GM23338 (cell line): ENCODE measurements around the gene RIPK4. TPM values are rescaled to one million over a fixed set of nuclear protein-coding genes. Genes with fewer than 3 reads are reported as not detected.

Experiments
- ATAC-seq: fragments of 200-7000 bp; cut with Tn5 transposase; 3 replicates; pipeline ENCODE4 v1.9.1; 2020
- DNase-seq: peaks from one replicate; pipeline ENCODE4 v3.0.0-alpha.2; 2015; ENCODE audit warnings: low spot score
- H2AFZ ChIP-seq: fragments of 200-600 bp; sonication (generic); 2 replicates; pipeline ENCODE4 v1.8.0; 2016; ENCODE audit warnings: antibody characterized with exemption, mild to moderate bottlenecking, moderate library complexity
- H3F3A ChIP-seq: fragments of 200-600 bp; sonication (generic); replicated peaks from 2 replicates; pipeline ENCODE4 v1.8.0; 2017; ENCODE audit warnings: antibody characterized with exemption, mixed run types, low read depth
- H3K27ac ChIP-seq: fragments of 200-600 bp; sonication (generic); 2 replicates; pipeline ENCODE4 v1.6.1; 2016; ENCODE audit warnings: low read depth
- H3K27me3 ChIP-seq: fragments of 200-600 bp; sonication (generic); 2 replicates; pipeline ENCODE4 v1.8.0; 2016; ENCODE audit warnings: mild to moderate bottlenecking, mixed run types, moderate library complexity; ENCODE audit not compliant: insufficient read depth
- H3K36me3 ChIP-seq: fragments of 200-600 bp; sonication (generic); 2 replicates; pipeline ENCODE4 v1.8.0; 2016; ENCODE audit warnings: mild to moderate bottlenecking; ENCODE audit not compliant: insufficient read depth
- H3K4me1 ChIP-seq: fragments of 200-600 bp; sonication (generic); 2 replicates; pipeline ENCODE4 v1.8.0; 2016; ENCODE audit warnings: mild to moderate bottlenecking, moderate library complexity; ENCODE audit not compliant: insufficient read depth
- H3K4me2 ChIP-seq: fragments of 200-600 bp; sonication (generic); 2 replicates; pipeline ENCODE4 v1.7.1; 2017; ENCODE audit warnings: mixed run types
- H3K4me3 ChIP-seq: fragments of 200-600 bp; sonication (generic); 2 replicates; pipeline ENCODE4 v1.6.1; 2016; ENCODE audit warnings: mixed run types
- H3K79me2 ChIP-seq: fragments of 200-600 bp; sonication (generic); replicated peaks from 2 replicates; pipeline ENCODE4 v1.8.0; 2017; ENCODE audit warnings: mild to moderate bottlenecking; ENCODE audit not compliant: insufficient read depth
- H3K9me2 ChIP-seq: fragments of 200-600 bp; sonication (generic); 2 replicates; pipeline ENCODE4 v1.8.0; 2017; ENCODE audit not compliant: insufficient read depth
- H4K20me1 ChIP-seq: fragments of 200-600 bp; sonication (generic); replicated peaks from 2 replicates; pipeline ENCODE4 v1.8.0; 2017; ENCODE audit warnings: mild to moderate bottlenecking; ENCODE audit not compliant: insufficient read depth
- H3K27ac Mint-ChIP-seq: 2 replicates; pipeline ENCODE4 v1.8.0; 2020; ENCODE audit warnings: inconsistent platforms, mild to moderate bottlenecking, moderate library complexity, mixed read lengths
- H3K27me3 Mint-ChIP-seq: 3 replicates; pipeline ENCODE4 v1.8.0; 2022; ENCODE audit warnings: low read depth, mild to moderate bottlenecking, moderate library complexity, mixed read lengths, inconsistent platforms; ENCODE audit not compliant: insufficient read depth, poor library complexity
- H3K36me3 Mint-ChIP-seq: 3 replicates; pipeline ENCODE4 v1.8.0; 2021; ENCODE audit warnings: low read depth, mild to moderate bottlenecking, inconsistent platforms, moderate library complexity, mixed read lengths
- H3K4me1 Mint-ChIP-seq: 3 replicates; pipeline ENCODE4 v1.8.0; 2020; ENCODE audit warnings: mild to moderate bottlenecking, inconsistent platforms, mixed read lengths
- H3K4me3 Mint-ChIP-seq: 3 replicates; pipeline ENCODE4 v1.8.0; 2021; ENCODE audit warnings: moderate library complexity, mild to moderate bottlenecking, inconsistent platforms, mixed read lengths
- H3K9me3 Mint-ChIP-seq: 3 replicates; pipeline ENCODE4 v1.8.0; 2020; ENCODE audit warnings: moderate library complexity, mild to moderate bottlenecking, inconsistent platforms, mixed read lengths
- CREB1 ChIP-seq: fragments of 250-450 bp; sonication (Bioruptor Pico); IDR thresholded peaks from 2 replicates; pipeline ENCODE4 v1.5.0; 2020; ENCODE audit warnings: low read depth, mild to moderate bottlenecking, moderate library complexity
- EZH2phosphoT487 ChIP-seq: fragments of 200-600 bp; sonication (generic); IDR thresholded peaks from one replicate; pipeline ENCODE4 v1.8.1; 2018; ENCODE audit warnings: antibody characterized with exemption; ENCODE audit not compliant: unreplicated experiment
- JUNB ChIP-seq: IDR thresholded peaks from one replicate; pipeline ENCODE4 v1.6.1; 2016; ENCODE audit warnings: antibody characterized with exemption; ENCODE audit not compliant: unreplicated experiment
- STAT1 ChIP-seq: IDR thresholded peaks from one replicate; pipeline ENCODE4 v1.6.1; 2016; ENCODE audit warnings: antibody characterized with exemption; ENCODE audit not compliant: unreplicated experiment
- ZNF114 ChIP-seq: fragments of 250-450 bp; sonication (Bioruptor Pico); IDR thresholded peaks from 2 replicates; pipeline ENCODE4 v1.5.0; 2020; ENCODE audit warnings: mild to moderate bottlenecking, moderate library complexity
- ZNF331 ChIP-seq: fragments of 250-450 bp; sonication (Bioruptor Pico); IDR thresholded peaks from 2 replicates; pipeline ENCODE4 v1.5.0; 2020; ENCODE audit warnings: low read depth, mild to moderate bottlenecking, moderate library complexity
- polyA plus RNA-seq: library from polyadenylated mRNA; unstranded; fragments of >200 nt; fragmentation: Nextera tagmentation; extraction: Ambion mirVana; gene quantifications from 2 replicates; pipeline ENCODE4 v1.2.1, GENCODE V29; 2016
- total RNA-seq: library from RNA; depleted of rRNA; stranded (reverse); fragments of >200 nt; shearing (Covaris generic); gene quantifications from 2 replicates; pipeline ENCODE4 v1.2.3, GENCODE V29; 2014
- TF ChIP-seq, protein P1 (sequence below): IDR thresholded peaks from 2 replicates; pipeline ENCODE4 v1.6.1; 2016; ENCODE audit warnings: antibody characterized with exemption
- TF ChIP-seq, protein P2 (sequence below), 2 experiments: fragments of 200-600 bp in 1 of 2; sonication (generic) in 1 of 2; conservative IDR thresholded peaks; 2 replicates each; pipeline versions ENCODE4 v1.5.1 to v1.6.1; 2016 to 2017; ENCODE audit warnings: antibody characterized with exemption in 2 of 2, low read depth in 2 of 2, mild to moderate bottlenecking in 2 of 2, moderate library complexity in 1 of 2
- TF ChIP-seq, protein P3 (sequence below): IDR thresholded peaks from one replicate; pipeline ENCODE4 v1.6.1; 2018; ENCODE audit warnings: antibody characterized with exemption; ENCODE audit not compliant: unreplicated experiment

The RIPK4 gene
- total and polyA plus RNA-seq, 2 experiments from 2014 or later = 2.5 to 9.9 TPM

DNA sequence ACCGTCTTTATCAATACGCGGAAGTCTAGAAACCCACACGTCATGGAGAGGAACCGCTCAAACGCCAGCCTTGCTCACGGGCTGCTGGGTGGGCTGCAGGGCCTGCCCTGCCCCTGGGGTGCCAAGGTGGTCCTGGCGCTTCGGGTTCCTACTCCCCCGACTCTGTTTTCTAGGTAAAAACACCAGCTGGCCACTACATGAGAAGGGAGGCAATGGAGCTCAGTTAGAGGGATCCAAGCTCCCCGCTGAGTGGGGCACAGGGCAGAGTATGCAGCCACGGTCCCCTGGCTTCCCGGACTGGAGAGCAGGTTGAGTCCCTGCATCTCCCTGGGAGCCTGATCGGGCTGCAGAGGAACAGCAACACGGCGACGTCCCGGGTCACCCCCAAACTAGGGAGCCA, 41.2 kb upstream of the RIPK4 start:
- H2AFZ ChIP-seq = no peak overlapping the region
- H3K27me3 Mint-ChIP-seq = peaks cover 9% of the 10 kb centered on the region
- peaks cover 3% of the 10 kb centered on the region for H3K9me3 Mint-ChIP-seq
- peaks cover 36% of the 10 kb centered on the region for H3K36me3 Mint-ChIP-seq
- ATAC-seq (no peak), DNase-seq (no peak)
- H3K27ac Mint-ChIP-seq = no peak overlapping the region
- no peak for TF ChIP-seq EZH2phosphoT487
- TF ChIP-seq JUNB = no peak
- TF ChIP-seq, protein P1, sequence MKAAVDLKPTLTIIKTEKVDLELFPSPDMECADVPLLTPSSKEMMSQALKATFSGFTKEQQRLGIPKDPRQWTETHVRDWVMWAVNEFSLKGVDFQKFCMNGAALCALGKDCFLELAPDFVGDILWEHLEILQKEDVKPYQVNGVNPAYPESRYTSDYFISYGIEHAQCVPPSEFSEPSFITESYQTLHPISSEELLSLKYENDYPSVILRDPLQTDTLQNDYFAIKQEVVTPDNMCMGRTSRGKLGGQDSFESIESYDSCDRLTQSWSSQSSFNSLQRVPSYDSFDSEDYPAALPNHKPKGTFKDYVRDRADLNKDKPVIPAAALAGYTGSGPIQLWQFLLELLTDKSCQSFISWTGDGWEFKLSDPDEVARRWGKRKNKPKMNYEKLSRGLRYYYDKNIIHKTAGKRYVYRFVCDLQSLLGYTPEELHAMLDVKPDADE = no peak
- no peak for TF ChIP-seq ZNF114 (CRISPR knock-in tag)
- no peaks in the 10 kb centered on the region; the same call in 1 of the 2 replicates for H4K20me1 ChIP-seq
- H3K36me3 ChIP-seq = no peaks in the 10 kb centered on the region
- H3K27me3 ChIP-seq = no peaks in the 10 kb centered on the region
- no peaks in the 10 kb centered on the region for H3K4me1 ChIP-seq
- H3K79me2 ChIP-seq = no peaks in the 10 kb centered on the region
- H3K9me2 ChIP-seq = peaks cover 5% of the 10 kb centered on the region; the same call in 1 of the 2 replicates
- no peaks in the 10 kb centered on the region for H3K4me1 Mint-ChIP-seq
- no peak overlapping the region for H3K4me3 Mint-ChIP-seq
- H3K4me2 ChIP-seq = no peak overlapping the region
- no peak overlapping the region for H3K27ac ChIP-seq
- no peak overlapping the region for H3K4me3 ChIP-seq
- no peaks in the 10 kb centered on the region for H3F3A ChIP-seq

DNA sequence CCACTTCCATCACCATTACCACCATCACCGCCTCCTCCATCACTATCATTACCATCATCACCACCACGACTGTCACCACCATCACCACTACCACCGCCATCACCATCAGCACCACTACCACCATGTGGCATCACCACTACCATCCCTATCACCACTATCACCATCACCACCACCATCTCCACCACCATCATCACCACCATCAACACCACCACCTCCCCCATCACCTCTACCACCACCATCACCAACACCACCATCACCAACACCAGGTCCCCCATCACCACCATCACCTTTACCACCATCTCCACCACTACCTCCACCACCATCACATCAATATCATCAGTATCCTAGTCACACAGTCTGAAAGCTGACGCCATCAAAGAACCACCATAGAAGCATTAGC, 39.9 kb upstream of the RIPK4 start:
- Mint-ChIP-seq H3K4me3 (no peak overlapping the region), H3K9me3 (peaks cover 3% of the 10 kb centered on the region), H3K27me3 (peaks cover 9% of the 10 kb centered on the region), H3K27ac (no peak overlapping the region), H3K4me1 (no peaks in the 10 kb centered on the region), H3K36me3 (peaks cover 26% of the 10 kb centered on the region)
- no peak overlapping the region for H2AFZ ChIP-seq
- no peak overlapping the region for H3K4me2 ChIP-seq
- H3K9me2 ChIP-seq = peaks cover 5% of the 10 kb centered on the region; the same call in 1 of the 2 replicates
- H3F3A ChIP-seq = no peaks in the 10 kb centered on the region
- no peaks in the 10 kb centered on the region for H3K27me3 ChIP-seq
- H3K36me3 ChIP-seq = no peaks in the 10 kb centered on the region
- no peak overlapping the region for H3K27ac ChIP-seq
- DNase-seq = no peak
- no peaks in the 10 kb centered on the region for H3K79me2 ChIP-seq
- H4K20me1 ChIP-seq = no peaks in the 10 kb centered on the region
- H3K4me1 ChIP-seq = no peaks in the 10 kb centered on the region
- no peak overlapping the region for H3K4me3 ChIP-seq
- no peak for ATAC-seq
- TF ChIP-seq STAT1 (no peak), ZNF114 (CRISPR knock-in tag) (no peak), EZH2phosphoT487 (no peak), JUNB (no peak), ZNF331 (CRISPR knock-in tag) (no peak), CREB1 (CRISPR knock-in tag) (no peak)
- TF ChIP-seq, protein P2, sequence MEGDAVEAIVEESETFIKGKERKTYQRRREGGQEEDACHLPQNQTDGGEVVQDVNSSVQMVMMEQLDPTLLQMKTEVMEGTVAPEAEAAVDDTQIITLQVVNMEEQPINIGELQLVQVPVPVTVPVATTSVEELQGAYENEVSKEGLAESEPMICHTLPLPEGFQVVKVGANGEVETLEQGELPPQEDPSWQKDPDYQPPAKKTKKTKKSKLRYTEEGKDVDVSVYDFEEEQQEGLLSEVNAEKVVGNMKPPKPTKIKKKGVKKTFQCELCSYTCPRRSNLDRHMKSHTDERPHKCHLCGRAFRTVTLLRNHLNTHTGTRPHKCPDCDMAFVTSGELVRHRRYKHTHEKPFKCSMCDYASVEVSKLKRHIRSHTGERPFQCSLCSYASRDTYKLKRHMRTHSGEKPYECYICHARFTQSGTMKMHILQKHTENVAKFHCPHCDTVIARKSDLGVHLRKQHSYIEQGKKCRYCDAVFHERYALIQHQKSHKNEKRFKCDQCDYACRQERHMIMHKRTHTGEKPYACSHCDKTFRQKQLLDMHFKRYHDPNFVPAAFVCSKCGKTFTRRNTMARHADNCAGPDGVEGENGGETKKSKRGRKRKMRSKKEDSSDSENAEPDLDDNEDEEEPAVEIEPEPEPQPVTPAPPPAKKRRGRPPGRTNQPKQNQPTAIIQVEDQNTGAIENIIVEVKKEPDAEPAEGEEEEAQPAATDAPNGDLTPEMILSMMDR (conservative IDR thresholded peaks at IDR 0.05; ENCODE audit: low read depth in 2 of 2) = no peak
- TF ChIP-seq, protein P3, sequence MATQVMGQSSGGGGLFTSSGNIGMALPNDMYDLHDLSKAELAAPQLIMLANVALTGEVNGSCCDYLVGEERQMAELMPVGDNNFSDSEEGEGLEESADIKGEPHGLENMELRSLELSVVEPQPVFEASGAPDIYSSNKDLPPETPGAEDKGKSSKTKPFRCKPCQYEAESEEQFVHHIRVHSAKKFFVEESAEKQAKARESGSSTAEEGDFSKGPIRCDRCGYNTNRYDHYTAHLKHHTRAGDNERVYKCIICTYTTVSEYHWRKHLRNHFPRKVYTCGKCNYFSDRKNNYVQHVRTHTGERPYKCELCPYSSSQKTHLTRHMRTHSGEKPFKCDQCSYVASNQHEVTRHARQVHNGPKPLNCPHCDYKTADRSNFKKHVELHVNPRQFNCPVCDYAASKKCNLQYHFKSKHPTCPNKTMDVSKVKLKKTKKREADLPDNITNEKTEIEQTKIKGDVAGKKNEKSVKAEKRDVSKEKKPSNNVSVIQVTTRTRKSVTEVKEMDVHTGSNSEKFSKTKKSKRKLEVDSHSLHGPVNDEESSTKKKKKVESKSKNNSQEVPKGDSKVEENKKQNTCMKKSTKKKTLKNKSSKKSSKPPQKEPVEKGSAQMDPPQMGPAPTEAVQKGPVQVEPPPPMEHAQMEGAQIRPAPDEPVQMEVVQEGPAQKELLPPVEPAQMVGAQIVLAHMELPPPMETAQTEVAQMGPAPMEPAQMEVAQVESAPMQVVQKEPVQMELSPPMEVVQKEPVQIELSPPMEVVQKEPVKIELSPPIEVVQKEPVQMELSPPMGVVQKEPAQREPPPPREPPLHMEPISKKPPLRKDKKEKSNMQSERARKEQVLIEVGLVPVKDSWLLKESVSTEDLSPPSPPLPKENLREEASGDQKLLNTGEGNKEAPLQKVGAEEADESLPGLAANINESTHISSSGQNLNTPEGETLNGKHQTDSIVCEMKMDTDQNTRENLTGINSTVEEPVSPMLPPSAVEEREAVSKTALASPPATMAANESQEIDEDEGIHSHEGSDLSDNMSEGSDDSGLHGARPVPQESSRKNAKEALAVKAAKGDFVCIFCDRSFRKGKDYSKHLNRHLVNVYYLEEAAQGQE = no peak
